Prostate gland (tissue), 2 donors: Measurements from ENCODE around the gene MGRN1. TPM values are rescaled to one million over a fixed set of nuclear protein-coding genes. Genes with fewer than 3 reads are reported as not detected.

Source experiments
- DNase-seq: peaks from one replicate; pipeline ENCODE4 v3.0.0-alpha.2; 2019; ENCODE audit warnings: low spot score
- H3K27ac ChIP-seq, 2 donors: fragments of 200-600 bp; sonication (generic); 2 replicates each; pipeline ENCODE4 v1.5.1; 2017 to 2019
- H3K27me3 ChIP-seq: fragments of 200-600 bp; sonication (generic); replicated peaks from 2 replicates; pipeline ENCODE4 v1.5.1; 2019; ENCODE audit not compliant: insufficient read depth
- H3K36me3 ChIP-seq, 2 donors: fragments of 200-600 bp; sonication (generic); 1 replicate in 1 of 2; 2 replicates in 1 of 2; pipeline versions ENCODE4 v1.5.1 to v1.8.1; 2017 to 2019
- H3K4me1 ChIP-seq: fragments of 200-600 bp; sonication (generic); replicated peaks from 2 replicates; pipeline ENCODE4 v1.5.1; 2019
- H3K4me3 ChIP-seq, 2 donors: fragments of 200-600 bp; sonication (generic); 2 replicates each; pipeline ENCODE4 v1.5.1; 2017 to 2019
- H3K9me3 ChIP-seq: fragments of 200-600 bp; sonication (generic); 2 replicates; pipeline ENCODE4 v1.5.1; 2017
- POLR2A ChIP-seq: fragments of 450-650 bp; IDR thresholded peaks from one replicate; pipeline ENCODE4 v1.6.1; 2016; ENCODE audit warnings: antibody characterized with exemption, mild to moderate bottlenecking
- POLR2AphosphoS5 ChIP-seq: sonication (generic); formaldehyde crosslinking; IDR thresholded peaks from one replicate; pipeline ENCODE4 v1.6.1; 2017; ENCODE audit warnings: antibody characterized with exemption
- WGBS: methylation state at CpG from one replicate; pipeline ENCODE4 v1.1.5; 2018; 5-methylcytosine and 5-hydroxymethylcytosine counted together
- intact Hi-C: fragments of 100-400 bp; cut with DNase I; formaldehyde crosslinking; loops from one replicate; pipeline ENCODE4 v1.14.2; 2022
- total RNA-seq, 2 donors: library from RNA; depleted of rRNA; stranded (reverse); fragments of >200 nt; gene quantifications; one replicate each; pipeline ENCODE4 v1.1.0, GENCODE V29; 2016
- TF ChIP-seq, protein P1 (sequence below), 4 experiments: fragments of 200-600 bp in 2 of 4; fragments of 450-650 bp in 2 of 4; sonication (generic) in 2 of 4; IDR thresholded peaks; 1 replicate in 3 of 4; 2 replicates in 1 of 4; pipeline ENCODE4 v1.5.1; 2016 to 2019; ENCODE audit warnings: antibody characterized with exemption in 4 of 4, mild to moderate bottlenecking in 2 of 4, moderate library complexity in 2 of 4

Gene MGRN1
- total RNA-seq, 2 donors from 2014 or later = 59.6 to 101 TPM

GRCh38 chr16:4597174-4597573 lies 27.5 kb upstream of the MGRN1 start:
- no peak for DNase-seq
- TF ChIP-seq POLR2AphosphoS5 = no peak
- TF ChIP-seq POLR2A = no peak
- TF ChIP-seq, protein P1, sequence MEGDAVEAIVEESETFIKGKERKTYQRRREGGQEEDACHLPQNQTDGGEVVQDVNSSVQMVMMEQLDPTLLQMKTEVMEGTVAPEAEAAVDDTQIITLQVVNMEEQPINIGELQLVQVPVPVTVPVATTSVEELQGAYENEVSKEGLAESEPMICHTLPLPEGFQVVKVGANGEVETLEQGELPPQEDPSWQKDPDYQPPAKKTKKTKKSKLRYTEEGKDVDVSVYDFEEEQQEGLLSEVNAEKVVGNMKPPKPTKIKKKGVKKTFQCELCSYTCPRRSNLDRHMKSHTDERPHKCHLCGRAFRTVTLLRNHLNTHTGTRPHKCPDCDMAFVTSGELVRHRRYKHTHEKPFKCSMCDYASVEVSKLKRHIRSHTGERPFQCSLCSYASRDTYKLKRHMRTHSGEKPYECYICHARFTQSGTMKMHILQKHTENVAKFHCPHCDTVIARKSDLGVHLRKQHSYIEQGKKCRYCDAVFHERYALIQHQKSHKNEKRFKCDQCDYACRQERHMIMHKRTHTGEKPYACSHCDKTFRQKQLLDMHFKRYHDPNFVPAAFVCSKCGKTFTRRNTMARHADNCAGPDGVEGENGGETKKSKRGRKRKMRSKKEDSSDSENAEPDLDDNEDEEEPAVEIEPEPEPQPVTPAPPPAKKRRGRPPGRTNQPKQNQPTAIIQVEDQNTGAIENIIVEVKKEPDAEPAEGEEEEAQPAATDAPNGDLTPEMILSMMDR (IDR thresholded peaks at IDR 0.05) = no peak
- no peaks in the 10 kb centered on the region for H3K9me3 ChIP-seq
- H3K4me3 ChIP-seq = no peak overlapping the region
- no peaks in the 10 kb centered on the region for H3K27me3 ChIP-seq
- H3K4me1 ChIP-seq = no peaks in the 10 kb centered on the region
- no peaks in the 10 kb centered on the region for H3K36me3 ChIP-seq
- 51% methylated on average over 6 of the region's 9 CpGs for whole genome bisulfite sequencing
- intact Hi-C loops = no loop called here
- H3K27ac ChIP-seq = no peak overlapping the region

DNA sequence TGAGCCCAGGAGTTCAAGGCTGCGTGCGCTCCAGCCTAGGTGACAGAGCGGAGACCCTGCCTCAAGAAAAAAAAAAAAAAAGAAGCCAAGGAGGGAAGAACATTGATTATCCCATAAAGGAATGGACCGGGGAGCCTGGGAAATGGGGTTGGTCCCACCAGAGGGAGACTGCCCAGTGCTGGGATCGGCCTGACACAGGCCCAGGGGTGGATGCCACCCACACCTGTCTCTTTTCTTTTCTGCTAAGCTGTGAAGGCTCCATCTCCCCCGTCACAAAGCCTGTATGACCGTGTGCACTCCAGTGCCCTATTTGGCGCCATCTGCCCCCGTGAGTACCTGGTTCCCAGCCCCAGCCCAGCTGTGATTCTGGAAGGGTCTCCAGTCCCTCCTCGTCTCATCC lies 25.6 kb upstream of the MGRN1 start:
- Histone ChIP-seq H3K4me3 (no peak overlapping the region), H3K27ac (no peak overlapping the region), H3K9me3 (no peaks in the 10 kb centered on the region), H3K36me3 (no peaks in the 10 kb centered on the region), H3K27me3 (no peaks in the 10 kb centered on the region), H3K4me1 (no peaks in the 10 kb centered on the region)
- intact Hi-C loops = no loop called here
- 92% methylated on average over 10 of the region's 10 CpGs for WGBS
- DNase-seq = no peak
- TF ChIP-seq, protein P1 (IDR thresholded peaks at IDR 0.05) = no peak
- TF ChIP-seq POLR2A = no peak
- TF ChIP-seq POLR2AphosphoS5 = no peak

- no peak for DNase-seq
- TF ChIP-seq POLR2AphosphoS5 (no peak), POLR2A (no peak)
- TF ChIP-seq, protein P1 (IDR thresholded peaks at IDR 0.05) = no peak
- H3K27me3 ChIP-seq = no peaks in the 10 kb centered on the region
- no peak overlapping the region for H3K4me3 ChIP-seq
- WGBS = 78% methylated on average over 8 of the region's 8 CpGs
- no peaks in the 10 kb centered on the region for H3K9me3 ChIP-seq
- H3K4me1 ChIP-seq = no peaks in the 10 kb centered on the region
- H3K27ac ChIP-seq = no peak overlapping the region
- intact Hi-C loops = no loop called here
- H3K36me3 ChIP-seq = no peaks in the 10 kb centered on the region
Observed at GRCh38 chr16:4599545-4599944, 25.1 kb upstream of the MGRN1 start.

GRCh38 chr16:4601036-4601863 lies 23.4 kb upstream of the MGRN1 start:
- 13% methylated on average over 18 of the region's 18 CpGs for WGBS
- no peaks in the 10 kb centered on the region for H3K36me3 ChIP-seq
- H3K27me3 ChIP-seq = no peaks in the 10 kb centered on the region
- H3K4me3 ChIP-seq = no peak overlapping the region
- H3K4me1 ChIP-seq = no peaks in the 10 kb centered on the region
- DNase-seq = peak; percentile 31
- no peaks in the 10 kb centered on the region for H3K9me3 ChIP-seq
- TF ChIP-seq POLR2AphosphoS5 (no peak), POLR2A (no peak)
- TF ChIP-seq, protein P1 (IDR thresholded peaks at IDR 0.05) = no peak
- no peak overlapping the region for H3K27ac ChIP-seq
- intact Hi-C loops = no loop called here

DNA sequence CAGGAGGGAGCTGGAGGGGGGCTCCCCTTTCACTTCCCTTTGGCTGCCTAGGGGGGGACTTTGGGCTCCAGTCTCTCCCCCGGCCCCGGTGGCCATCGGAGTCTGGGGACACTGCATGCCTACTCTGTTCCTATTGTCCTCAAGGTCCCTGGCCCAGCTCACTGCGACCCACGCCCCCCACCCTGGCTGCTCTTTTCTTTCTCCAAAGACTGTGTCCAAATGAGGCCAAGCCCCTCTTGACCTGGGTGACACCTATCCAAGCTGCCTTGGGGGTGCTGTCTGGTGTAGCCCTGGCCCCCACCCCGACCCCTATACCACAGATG lies 22.8 kb upstream of the MGRN1 start:
- DNase-seq = no peak
- no peaks in the 10 kb centered on the region for H3K4me1 ChIP-seq
- no peaks in the 10 kb centered on the region for H3K27me3 ChIP-seq
- H3K27ac ChIP-seq = no peak overlapping the region
- no peaks in the 10 kb centered on the region for H3K36me3 ChIP-seq
- no peaks in the 10 kb centered on the region for H3K9me3 ChIP-seq
- TF ChIP-seq, protein P1 (IDR thresholded peaks at IDR 0.05) = no peak
- TF ChIP-seq POLR2AphosphoS5 = no peak
- TF ChIP-seq POLR2A = no peak
- H3K4me3 ChIP-seq = no peak overlapping the region
- 67% methylated on average over 6 of the region's 6 CpGs for WGBS
- intact Hi-C loops = no loop called here
